GM21423 (cell line): Measurements from ENCODE around the gene DNAH2.
"Not testable (repeated sequence)": the region's sequence is repeated elsewhere in the genome, so short reads cannot be mapped to it uniquely, and the experiment has no call there.

Source experiments
- ATAC-seq: cut with Tn5 transposase; IDR thresholded peaks from one replicate; pipeline ENCODE4 v1.9.1; 2021; ENCODE audit warnings: mild to moderate bottlenecking, moderate library complexity; ENCODE audit not compliant: unreplicated experiment

The DNAH2 gene

GRCh38 chr17:7859028-7859427 lies 141.5 kb downstream of the DNAH2 start:
- no peak for ATAC-seq

DNA sequence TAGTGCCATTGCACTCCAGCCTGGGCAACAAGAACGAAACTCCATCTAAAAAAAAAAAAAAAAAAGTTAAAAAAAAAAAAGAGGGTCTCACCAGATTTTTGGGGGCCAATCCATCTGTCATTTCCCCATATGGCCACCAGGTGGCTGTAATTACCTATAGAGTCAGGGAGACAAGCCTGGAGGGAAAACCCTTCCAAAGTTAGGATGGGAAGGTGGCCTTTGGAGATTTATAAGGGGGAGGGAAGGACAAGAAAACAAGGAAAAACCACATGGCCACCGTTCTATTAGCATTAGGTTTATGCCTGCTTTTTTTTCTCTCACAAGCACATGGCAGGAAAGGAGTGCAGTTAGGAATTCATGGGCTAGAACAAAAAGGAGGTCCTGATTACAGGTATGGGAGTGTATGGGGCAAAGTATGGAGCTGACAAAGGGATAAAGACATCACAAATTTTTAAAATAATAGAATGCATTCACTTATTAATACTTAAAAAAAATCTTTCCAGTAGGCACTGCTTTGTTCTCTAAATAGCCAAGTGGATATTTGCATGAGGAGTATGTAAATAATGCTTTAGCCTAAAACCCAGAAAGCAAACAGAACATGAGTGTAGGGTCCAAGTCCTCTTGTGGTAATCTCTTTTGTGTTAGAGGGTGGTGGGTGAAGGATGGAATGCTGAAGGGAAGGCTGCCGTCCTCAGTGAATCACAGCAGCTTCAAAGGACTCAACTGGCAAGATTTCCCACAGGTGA lies 145.3 kb downstream of the DNAH2 start:
- ATAC-seq, result no peak

DNA sequence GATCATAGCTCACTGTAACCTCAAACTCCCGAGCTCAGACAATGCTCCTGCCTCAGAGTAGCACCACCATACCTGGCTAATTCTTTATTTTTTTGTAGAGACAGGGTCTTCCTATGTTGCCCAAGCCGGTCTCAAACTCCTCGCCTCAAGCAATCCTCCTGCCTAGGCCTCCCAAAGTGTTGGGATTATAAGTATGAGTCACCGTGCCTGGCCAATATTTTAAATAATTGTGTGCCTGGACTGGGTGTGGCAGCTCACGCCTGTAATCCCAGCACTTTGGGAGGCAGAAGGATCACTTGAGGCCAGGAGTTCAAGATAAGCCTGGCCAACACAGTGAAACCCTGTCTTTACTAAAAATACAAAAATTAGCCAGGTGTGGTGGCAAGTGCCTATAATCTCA lies 146.8 kb downstream of the DNAH2 start:
- not testable (repeated sequence) for ATAC-seq

GRCh38 chr17:7864995-7865650 lies 147.6 kb downstream of the DNAH2 start:
- no peak for ATAC-seq

- ATAC-seq, result no peak
Measured at GRCh38 chr17:7867881-7868329, 150.4 kb downstream of the DNAH2 start.

DNA sequence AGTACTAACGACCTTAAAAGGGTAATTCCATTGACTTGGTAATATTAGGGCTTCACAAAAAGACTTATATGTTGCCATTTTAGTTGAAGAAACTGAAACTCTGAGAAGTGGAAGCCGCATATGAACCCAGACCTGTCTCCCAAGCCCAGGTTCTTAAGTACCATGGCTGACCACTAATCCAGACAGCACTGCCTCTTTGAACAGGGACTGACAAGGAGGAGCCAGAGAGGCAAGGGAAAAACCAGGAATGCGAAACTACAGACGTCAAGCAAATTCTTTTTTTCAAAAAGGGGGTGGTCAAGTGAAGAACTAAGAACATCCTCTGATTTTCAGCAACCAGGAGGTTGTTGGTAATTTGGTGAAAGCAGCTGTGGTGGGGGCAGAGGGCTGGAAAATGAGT lies 155.5 kb downstream of the DNAH2 start:
- no peak for ATAC-seq

GRCh38 chr17:7875804-7876370 lies 158.3 kb downstream of the DNAH2 start:
- ATAC-seq, result no peak

DNA sequence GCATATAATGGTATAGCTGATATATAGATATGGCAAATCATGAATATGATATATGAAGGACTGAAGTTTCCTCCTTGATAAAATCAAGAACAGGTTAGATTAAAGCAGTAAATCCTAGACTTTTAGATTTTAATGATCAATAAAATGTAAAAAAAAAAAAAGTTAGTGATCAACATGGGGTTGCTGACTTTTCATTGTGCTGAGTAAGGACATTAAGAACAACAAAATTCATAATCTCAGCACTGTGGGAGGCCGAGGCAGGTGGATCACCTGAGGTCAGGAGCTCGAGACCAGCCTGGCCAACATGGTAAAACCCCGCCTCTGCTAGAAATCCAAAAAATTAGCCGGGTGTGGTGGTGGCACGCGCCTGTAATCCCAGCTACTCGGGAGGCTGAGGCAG lies 160.7 kb downstream of the DNAH2 start:
- no peak for ATAC-seq

GRCh38 chr17:7880076-7880868 lies 162.7 kb downstream of the DNAH2 start:
- ATAC-seq, result no peak

- no peak for ATAC-seq
Measured at GRCh38 chr17:7881276-7882054, 163.9 kb downstream of the DNAH2 start.

DNA sequence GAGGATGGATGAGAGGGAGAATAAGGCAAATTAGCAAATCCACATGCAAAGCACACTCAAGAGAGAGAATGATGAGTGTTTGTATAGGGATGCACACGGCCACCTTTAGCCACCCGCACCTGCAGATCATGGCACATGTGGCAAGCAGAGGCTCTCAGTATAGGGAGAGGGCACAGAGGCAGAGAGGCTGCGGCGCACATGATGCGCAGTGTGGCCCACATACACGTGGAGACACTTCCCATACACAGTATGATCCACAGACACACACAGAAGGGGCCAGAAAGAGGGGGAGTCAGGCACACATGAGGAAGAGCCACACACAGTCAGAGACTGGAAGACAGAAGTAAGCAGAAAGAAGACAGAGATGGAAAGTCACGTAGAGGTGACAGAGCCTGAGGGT lies 164.5 kb downstream of the DNAH2 start:
- ATAC-seq, result no peak

DNA sequence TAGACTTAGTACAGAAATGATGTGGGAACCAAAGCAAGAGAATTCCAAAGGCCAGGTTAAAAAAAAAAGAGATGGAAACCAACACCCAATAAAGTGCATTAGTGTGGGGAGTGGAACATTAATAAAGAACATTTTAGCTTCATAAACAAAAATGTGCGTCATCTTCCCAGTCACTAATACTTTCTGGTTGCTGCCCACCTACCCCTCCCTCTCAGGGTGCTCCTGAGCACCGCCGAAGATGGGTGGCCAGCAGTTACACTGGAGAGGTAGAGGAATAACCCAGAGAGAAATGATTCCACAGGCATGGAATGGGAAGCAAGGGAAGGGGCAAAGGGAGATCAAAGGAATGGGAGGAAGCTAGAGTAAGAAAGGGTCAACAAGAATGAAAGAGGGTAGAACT lies 165.1 kb downstream of the DNAH2 start:
- ATAC-seq, result no peak
